Nephron progenitor cell (in vitro differentiated cells): ENCODE results near the gene EPN2.

ENCODE experiments used
- DNase-seq: peaks from one replicate; pipeline ENCODE4 v3.0.0; 2021
- H3K27ac Mint-ChIP-seq: 2 replicates; pipeline ENCODE4 v1.8.0; 2021; ENCODE audit warnings: mild to moderate bottlenecking, moderate library complexity, mixed read lengths
- H3K27me3 Mint-ChIP-seq: 2 replicates; pipeline ENCODE4 v1.8.0; 2021; ENCODE audit warnings: mild to moderate bottlenecking, low read depth, mixed read lengths; ENCODE audit not compliant: poor library complexity
- H3K36me3 Mint-ChIP-seq: 2 replicates; pipeline ENCODE4 v1.8.0; 2021; ENCODE audit warnings: low read depth, mixed read lengths
- H3K4me1 Mint-ChIP-seq: 2 replicates; pipeline ENCODE4 v1.8.0; 2021; ENCODE audit warnings: mixed read lengths
- H3K4me3 Mint-ChIP-seq: 2 replicates; pipeline ENCODE4 v1.8.0; 2021; ENCODE audit warnings: mild to moderate bottlenecking, moderate library complexity, mixed read lengths
- H3K9me3 Mint-ChIP-seq: 2 replicates; pipeline ENCODE4 v1.8.0; 2021; ENCODE audit warnings: mild to moderate bottlenecking, moderate library complexity, mixed read lengths
- TF ChIP-seq, protein P1 (sequence below): fragments of 200-600 bp; sonication (generic); IDR thresholded peaks from 2 replicates; pipeline ENCODE4 v1.5.0; 2021; ENCODE audit warnings: antibody characterized with exemption

EPN2 gene

DNA sequence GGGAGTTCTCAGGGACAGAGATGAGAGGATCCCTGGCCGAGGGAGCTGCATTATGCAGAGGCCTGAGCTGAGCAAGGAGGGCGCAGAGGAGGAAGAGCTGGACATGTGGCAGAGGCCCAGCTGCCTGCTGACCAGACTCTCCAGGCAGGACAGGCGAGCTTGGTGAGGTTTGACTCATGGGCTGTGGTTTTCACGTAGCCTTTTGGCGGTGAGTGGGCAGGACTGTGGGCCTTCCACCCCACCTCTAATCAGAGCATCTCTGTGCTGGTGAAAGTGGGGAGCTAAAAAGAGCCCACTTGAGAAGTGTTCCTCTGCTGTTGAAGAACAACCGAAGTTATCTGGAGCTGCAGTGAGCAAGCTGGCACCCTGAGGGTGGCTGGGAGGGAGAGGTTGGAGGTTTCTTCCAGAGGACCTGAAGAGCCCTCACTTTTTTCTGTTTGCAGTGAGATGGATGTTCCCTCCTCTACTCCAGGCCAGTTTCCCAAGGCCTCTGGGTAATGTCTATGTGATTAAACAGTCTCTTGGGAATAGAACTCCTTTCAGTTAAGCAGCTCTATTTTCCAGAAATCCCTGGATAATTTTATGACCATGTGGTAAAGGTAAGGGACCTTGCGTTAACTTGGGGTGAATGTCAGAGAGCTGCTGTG is 11.9 kb downstream of the EPN2 start:
- H3K27ac Mint-ChIP-seq, result peak overlapping the region; percentile 96
- peaks cover 37% of the 10 kb centered on the region for H3K36me3 Mint-ChIP-seq
- peaks cover 49% of the 10 kb centered on the region for H3K4me1 Mint-ChIP-seq
- TF ChIP-seq, protein P1, sequence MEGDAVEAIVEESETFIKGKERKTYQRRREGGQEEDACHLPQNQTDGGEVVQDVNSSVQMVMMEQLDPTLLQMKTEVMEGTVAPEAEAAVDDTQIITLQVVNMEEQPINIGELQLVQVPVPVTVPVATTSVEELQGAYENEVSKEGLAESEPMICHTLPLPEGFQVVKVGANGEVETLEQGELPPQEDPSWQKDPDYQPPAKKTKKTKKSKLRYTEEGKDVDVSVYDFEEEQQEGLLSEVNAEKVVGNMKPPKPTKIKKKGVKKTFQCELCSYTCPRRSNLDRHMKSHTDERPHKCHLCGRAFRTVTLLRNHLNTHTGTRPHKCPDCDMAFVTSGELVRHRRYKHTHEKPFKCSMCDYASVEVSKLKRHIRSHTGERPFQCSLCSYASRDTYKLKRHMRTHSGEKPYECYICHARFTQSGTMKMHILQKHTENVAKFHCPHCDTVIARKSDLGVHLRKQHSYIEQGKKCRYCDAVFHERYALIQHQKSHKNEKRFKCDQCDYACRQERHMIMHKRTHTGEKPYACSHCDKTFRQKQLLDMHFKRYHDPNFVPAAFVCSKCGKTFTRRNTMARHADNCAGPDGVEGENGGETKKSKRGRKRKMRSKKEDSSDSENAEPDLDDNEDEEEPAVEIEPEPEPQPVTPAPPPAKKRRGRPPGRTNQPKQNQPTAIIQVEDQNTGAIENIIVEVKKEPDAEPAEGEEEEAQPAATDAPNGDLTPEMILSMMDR, result no peak
- no peaks in the 10 kb centered on the region for H3K27me3 Mint-ChIP-seq
- peaks cover 17% of the 10 kb centered on the region for H3K9me3 Mint-ChIP-seq
- DNase-seq, result no peak
- peak overlapping the region; percentile 34 for H3K4me3 Mint-ChIP-seq

DNA sequence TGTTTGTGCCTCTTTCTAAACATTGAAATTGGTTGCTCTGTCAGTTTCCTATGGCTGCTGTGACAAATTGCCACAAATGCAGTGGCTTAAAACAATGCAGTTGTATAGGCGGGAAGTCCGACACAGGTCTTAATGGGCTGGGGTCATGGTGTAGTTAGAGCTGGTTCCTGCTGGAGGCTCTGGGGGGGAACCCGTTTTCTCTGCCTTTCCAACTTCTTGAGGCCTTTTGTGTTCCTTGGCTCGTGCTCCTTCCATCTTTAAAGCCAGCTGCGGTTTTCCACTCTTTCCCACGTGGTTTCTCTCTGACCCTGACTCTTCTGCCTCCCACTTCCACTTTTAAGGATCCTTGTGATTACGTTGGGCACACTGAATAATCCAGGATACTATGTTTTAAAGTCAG is 12.5 kb downstream of the EPN2 start:
- TF ChIP-seq, protein P1, result no peak
- Mint-ChIP-seq H3K9me3 (peaks cover 19% of the 10 kb centered on the region), H3K4me1 (peaks cover 53% of the 10 kb centered on the region), H3K36me3 (peaks cover 37% of the 10 kb centered on the region), H3K27ac (peak overlapping the region; percentile 96), H3K27me3 (no peaks in the 10 kb centered on the region), H3K4me3 (peak overlapping the region; percentile 34)
- DNase-seq, result no peak

DNA sequence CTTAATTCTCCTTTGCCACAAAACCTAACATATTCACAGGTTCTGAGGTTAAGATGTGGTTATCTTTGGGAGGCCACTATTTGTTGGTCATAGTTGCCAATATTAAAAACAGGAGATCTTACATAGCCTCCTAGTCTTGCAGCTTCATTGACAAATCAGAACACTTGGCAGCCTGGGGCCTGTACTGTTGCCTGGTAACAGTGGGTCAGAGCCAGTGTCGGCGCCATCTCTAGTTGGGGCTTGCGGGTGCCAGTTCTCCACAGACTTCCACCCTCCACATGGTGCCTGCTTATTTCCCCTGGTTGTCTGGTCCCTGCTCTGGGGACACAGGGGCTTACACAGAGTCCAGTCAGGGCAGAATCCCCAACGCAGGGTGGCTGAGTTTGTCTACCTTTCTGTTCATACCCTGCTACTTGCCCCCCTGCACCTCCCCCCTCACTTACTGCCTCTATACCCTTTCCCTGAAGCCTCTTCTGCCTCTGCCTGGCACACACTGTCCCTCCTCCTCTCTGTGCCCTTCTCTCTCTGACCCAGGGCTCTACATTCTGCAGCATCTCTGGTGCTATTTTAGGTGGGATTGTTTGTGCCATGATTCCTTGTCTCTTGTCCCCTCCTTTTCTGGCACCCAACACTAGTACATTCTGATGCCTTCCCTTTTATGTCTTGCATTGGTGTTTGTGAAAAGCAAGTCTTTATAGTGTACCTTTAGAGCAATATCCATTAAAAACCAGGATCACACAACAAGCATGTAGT is 13.4 kb downstream of the EPN2 start:
- Mint-ChIP-seq H3K4me3 (no peak overlapping the region), H3K27me3 (no peaks in the 10 kb centered on the region), H3K36me3 (peaks cover 32% of the 10 kb centered on the region), H3K4me1 (peaks cover 59% of the 10 kb centered on the region), H3K27ac (no peak overlapping the region), H3K9me3 (peaks cover 23% of the 10 kb centered on the region)
- DNase-seq, result no peak
- TF ChIP-seq, protein P1, result no peak

DNA sequence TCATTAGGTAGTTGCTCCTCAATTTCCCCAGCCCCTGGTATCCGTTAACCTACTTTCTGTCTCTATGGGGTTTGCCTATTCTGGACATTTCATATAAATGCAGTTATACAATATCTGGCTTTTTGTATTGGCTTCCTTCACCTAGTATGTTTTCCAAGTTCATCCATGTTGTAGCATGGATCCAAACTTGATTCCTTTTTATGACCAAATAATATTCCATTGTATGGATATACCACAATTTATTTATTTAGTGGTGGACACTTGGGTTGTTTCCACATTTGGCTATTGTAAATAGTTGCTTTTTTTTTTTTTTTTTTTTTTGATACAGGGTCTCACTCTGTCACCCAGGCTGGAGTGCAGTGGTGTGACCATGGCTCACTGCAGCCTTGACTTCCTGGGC is 15.9 kb downstream of the EPN2 start:
- TF ChIP-seq, protein P1, result no peak
- H3K27me3 Mint-ChIP-seq, result peaks cover 3% of the 10 kb centered on the region
- H3K36me3 Mint-ChIP-seq, result peaks cover 24% of the 10 kb centered on the region
- DNase-seq, result no peak
- no peak overlapping the region for H3K27ac Mint-ChIP-seq
- no peak overlapping the region for H3K4me3 Mint-ChIP-seq
- H3K9me3 Mint-ChIP-seq, result peaks cover 23% of the 10 kb centered on the region
- H3K4me1 Mint-ChIP-seq, result peaks cover 54% of the 10 kb centered on the region

DNA sequence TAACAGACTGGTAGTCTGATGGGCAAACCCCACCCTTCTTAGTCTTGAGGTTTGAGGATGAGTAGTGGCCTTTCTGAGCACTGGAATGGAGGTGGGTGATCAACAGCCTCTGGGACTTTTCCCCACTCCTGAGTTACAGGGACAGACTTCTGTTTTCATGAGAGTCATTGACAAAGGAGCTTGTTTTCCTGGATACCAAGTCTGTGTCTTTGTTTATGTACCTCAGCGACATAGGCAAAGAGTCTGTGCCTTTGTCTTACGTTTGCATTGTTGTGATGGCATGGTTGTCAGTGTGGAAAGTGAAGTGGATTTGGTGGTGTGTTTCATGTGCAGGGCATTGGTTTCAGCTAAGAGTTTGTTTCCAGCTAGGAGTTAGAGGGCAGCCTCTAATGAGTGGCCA is 17.5 kb downstream of the EPN2 start:
- Mint-ChIP-seq H3K36me3 (peaks cover 24% of the 10 kb centered on the region), H3K9me3 (peaks cover 23% of the 10 kb centered on the region), H3K4me1 (peaks cover 47% of the 10 kb centered on the region), H3K4me3 (no peak overlapping the region), H3K27me3 (peaks cover 3% of the 10 kb centered on the region), H3K27ac (peak overlapping the region; percentile 13)
- TF ChIP-seq, protein P1, result no peak
- no peak for DNase-seq

DNA sequence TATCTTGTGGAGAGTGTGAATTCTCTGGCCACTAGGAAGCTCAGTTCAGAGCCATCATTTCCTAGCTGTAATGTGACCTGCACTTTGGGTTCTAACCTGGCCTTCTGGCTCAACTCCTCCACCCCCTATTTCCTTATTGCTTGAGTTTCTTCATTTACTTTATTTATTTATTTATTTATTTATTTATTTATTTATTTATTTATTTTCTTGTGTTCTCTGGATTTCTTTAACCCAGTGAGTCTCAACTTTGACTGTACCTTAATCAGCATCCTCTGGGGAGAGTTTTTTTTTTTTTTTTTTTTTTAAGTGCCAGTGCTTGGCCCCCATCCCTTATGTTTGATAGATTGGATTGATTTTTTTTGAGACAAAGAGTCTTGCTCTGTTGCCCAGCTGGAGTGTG is 18.1 kb downstream of the EPN2 start:
- Mint-ChIP-seq H3K27me3 (peaks cover 3% of the 10 kb centered on the region), H3K36me3 (peaks cover 28% of the 10 kb centered on the region), H3K4me3 (no peak overlapping the region), H3K9me3 (peaks cover 23% of the 10 kb centered on the region), H3K27ac (no peak overlapping the region), H3K4me1 (peaks cover 48% of the 10 kb centered on the region)
- DNase-seq, result no peak
- TF ChIP-seq, protein P1, result no peak
